Measurements from ENCODE around the gene DHX34.
"Not testable (repeated sequence)": the region's sequence is repeated elsewhere in the genome, so short reads cannot be mapped to it uniquely, and the experiment has no call there.

DHX34 gene

GRCh38 chr19:47390533-47391488 is 41.7 kb downstream of the DHX34 start:
- DNase-seq: peak; percentile 44

GRCh38 chr19:47391510-47392223 is 42.6 kb downstream of the DHX34 start:
- peak; percentile 91 for DNase-seq

GRCh38 chr19:47398707-47399597 is 49.8 kb downstream of the DHX34 start:
- DNase-seq: no peak

- DNase-seq: no peak
These were observed 53.4 kb downstream of the DHX34 start for GRCh38 chr19:47402504-47402903.

GRCh38 chr19:47404334-47405196 is 55.5 kb downstream of the DHX34 start:
- DNase-seq: no peak

- no peak for DNase-seq
These were observed 56.1 kb downstream of the DHX34 start for GRCh38 chr19:47405197-47405550.

- no peak for DNase-seq
These were observed 56.8 kb downstream of the DHX34 start for GRCh38 chr19:47405854-47406417.

- no peak for DNase-seq
These were observed 57.7 kb downstream of the DHX34 start for GRCh38 chr19:47406711-47407416.

- DNase-seq: no peak
These were observed 58.3 kb downstream of the DHX34 start for GRCh38 chr19:47407417-47407774.

GRCh38 chr19:47408156-47408938 is 59.2 kb downstream of the DHX34 start:
- no peak for DNase-seq

- DNase-seq: no peak
These were observed 62.0 kb downstream of the DHX34 start for GRCh38 chr19:47411101-47411500.

- not testable (repeated sequence) for DNase-seq
These were observed 62.6 kb downstream of the DHX34 start for GRCh38 chr19:47411696-47412095.

GRCh38 chr19:47413941-47414340 is 64.8 kb downstream of the DHX34 start:
- DNase-seq: no peak

GRCh38 chr19:47414469-47414868 is 65.4 kb downstream of the DHX34 start:
- DNase-seq: peak; percentile 23

- no peak for DNase-seq
These were observed 67.0 kb downstream of the DHX34 start for GRCh38 chr19:47415953-47416642.

GRCh38 chr19:47416643-47416985 is 67.5 kb downstream of the DHX34 start:
- DNase-seq: no peak

- no peak for DNase-seq
These were observed 68.1 kb downstream of the DHX34 start for GRCh38 chr19:47417107-47417745.

- DNase-seq: no peak
These were observed 68.9 kb downstream of the DHX34 start for GRCh38 chr19:47417746-47418691.

Measured in NCI-H1694 (cell line).